NCI-H2196 (cell line): ENCODE measurements around the gene PHACTR3.

Source experiments
- DNase-seq: peaks from one replicate; lab custom pipeline; 2025; ENCODE audit not compliant: unreplicated experiment; lab: John Stamatoyannopoulos, UW

Gene PHACTR3

GRCh38 chr20:59787538-59787890 lies 183.2 kb downstream of the PHACTR3 start:
- no peak for DNase-seq

GRCh38 chr20:59788196-59788735 lies 183.9 kb downstream of the PHACTR3 start:
- DNase-seq = no peak

- no peak for DNase-seq
These were observed 184.6 kb downstream of the PHACTR3 start for GRCh38 chr20:59788811-59789397.

GRCh38 chr20:59789686-59790085 lies 185.3 kb downstream of the PHACTR3 start:
- no peak for DNase-seq

- no peak for DNase-seq
These were observed 186.0 kb downstream of the PHACTR3 start for GRCh38 chr20:59790346-59790745.

- no peak for DNase-seq
These were observed 188.0 kb downstream of the PHACTR3 start for GRCh38 chr20:59792300-59792699.

- no peak for DNase-seq
These were observed 190.2 kb downstream of the PHACTR3 start for GRCh38 chr20:59794555-59794954.

- DNase-seq = no peak
These were observed 196.0 kb downstream of the PHACTR3 start for GRCh38 chr20:59800309-59800708.

GRCh38 chr20:59802018-59802417 lies 197.7 kb downstream of the PHACTR3 start:
- no peak for DNase-seq

- DNase-seq = no peak
These were observed 198.3 kb downstream of the PHACTR3 start for GRCh38 chr20:59802471-59803221.

- no peak for DNase-seq
These were observed 200.0 kb downstream of the PHACTR3 start for GRCh38 chr20:59804347-59804746.

- DNase-seq = no peak
These were observed 200.7 kb downstream of the PHACTR3 start for GRCh38 chr20:59804871-59805665.

GRCh38 chr20:59805786-59806577 lies 201.6 kb downstream of the PHACTR3 start:
- no peak for DNase-seq

GRCh38 chr20:59806578-59806975 lies 202.2 kb downstream of the PHACTR3 start:
- no peak for DNase-seq

- no peak for DNase-seq
These were observed 203.8 kb downstream of the PHACTR3 start for GRCh38 chr20:59807909-59808728.

GRCh38 chr20:59808729-59809381 lies 204.5 kb downstream of the PHACTR3 start:
- no peak for DNase-seq

GRCh38 chr20:59809630-59810448 lies 205.5 kb downstream of the PHACTR3 start:
- no peak for DNase-seq

GRCh38 chr20:59810449-59811187 lies 206.3 kb downstream of the PHACTR3 start:
- DNase-seq = no peak
